Endothelial cell of umbilical vein (primary cell): ENCODE data around the gene ULK1. TPM values are rescaled to one million over a fixed set of nuclear protein-coding genes. Genes with fewer than 3 reads are reported as not detected.

Source experiments
- BruUV-seq: library from RNA; stranded (reverse); fragments of 400-500 nt; replicated peaks from 2 replicates; lab custom pipeline; 2021; lab: Mats Ljungman, UMichigan
- CTCF ChIA-PET: fragments of 300-600, 350-600 bp; sonication (Branson Sonifier 250); formaldehyde crosslinking; loops from one replicate; lab custom pipeline; 2021; ENCODE audit warnings: antibody characterized with exemption, inconsistent platforms; lab: Charles Lee
- POLR2A ChIA-PET: fragments of 300-600, 350-600 bp; sonication (Branson Sonifier 250); formaldehyde crosslinking; loops from one replicate; lab custom pipeline; 2021; ENCODE audit warnings: antibody characterized with exemption, inconsistent platforms; lab: Charles Lee
- DNase-seq: peaks from one replicate; pipeline ENCODE4 v3.0.0-alpha.2; 2011; ENCODE audit warnings: low read depth, low spot score
- FAIRE-seq: peaks from 2 replicates; lab custom pipeline; 2011; peaks lifted over from hg19 to GRCh38; lab: Jason Lieb, UNC
- H2AFZ ChIP-seq: 2 replicates; pipeline ENCODE4 v1.6.0; 2012; ENCODE audit warnings: low read depth, low read length, control low read depth, inconsistent platforms
- H3K27ac ChIP-seq: 2 replicates; pipeline ENCODE4 v1.5.1; 2011; ENCODE audit warnings: low read depth, mild to moderate bottlenecking, control low read depth, low read length, moderate library complexity; ENCODE audit not compliant: insufficient read depth
- H3K27me3 ChIP-seq, 2 experiments: 2 replicates each; pipeline versions ENCODE4 v1.6.0 to v1.6.1; 2011; ENCODE audit warnings: low read length in 2 of 2, mixed read lengths in 1 of 2; ENCODE audit not compliant: control insufficient read depth in 2 of 2, insufficient read depth in 2 of 2
- H3K36me3 ChIP-seq, 2 experiments: 2 replicates in 1 of 2; 3 replicates in 1 of 2; pipeline ENCODE4 v1.5.1; 2011; ENCODE audit warnings: low read length in 2 of 2, mild to moderate bottlenecking in 1 of 2, moderate library complexity in 1 of 2; ENCODE audit not compliant: control insufficient read depth in 2 of 2, insufficient read depth in 2 of 2; ENCODE audit errors: extremely low read depth in 1 of 2
- H3K4me1 ChIP-seq: 3 replicates; pipeline ENCODE4 v1.5.1; 2011; ENCODE audit warnings: mild to moderate bottlenecking, low read length; ENCODE audit not compliant: control insufficient read depth, insufficient read depth; ENCODE audit errors: extremely low read depth
- H3K4me2 ChIP-seq: 2 replicates; pipeline ENCODE4 v1.6.1; 2011; ENCODE audit warnings: low read length, control low read depth, mixed read lengths; ENCODE audit not compliant: insufficient read depth
- H3K4me3 ChIP-seq, 3 experiments: fragments of 200-600 bp in 1 of 3; sonication (generic), shearing (Covaris generic) in 1 of 3; replicated peaks in 1 of 3; 2 replicates each; pipeline ENCODE4 v1.5.1; 2011 to 2016; ENCODE audit warnings: control low read depth in 3 of 3, low read length in 3 of 3, mild to moderate bottlenecking in 2 of 3, inconsistent platforms in 1 of 3, low read depth in 1 of 3, moderate library complexity in 1 of 3; ENCODE audit not compliant: insufficient read depth in 1 of 3
- H3K79me2 ChIP-seq: 2 replicates; pipeline ENCODE4 v1.6.0; 2012; ENCODE audit warnings: low read length, inconsistent platforms; ENCODE audit not compliant: control insufficient read depth, insufficient read depth
- H3K9ac ChIP-seq: replicated peaks from 2 replicates; pipeline ENCODE3; 2011; ENCODE audit warnings: low read length, control low read depth; ENCODE audit not compliant: insufficient read depth; ENCODE audit errors: extremely low read depth
- H3K9me1 ChIP-seq: replicated peaks from 3 replicates; pipeline ENCODE4 v1.6.0; 2011; ENCODE audit warnings: mild to moderate bottlenecking, low read length; ENCODE audit not compliant: control insufficient read depth, insufficient read depth; ENCODE audit errors: extremely low read depth
- H3K9me3 ChIP-seq: replicated peaks from 2 replicates; pipeline ENCODE4 v1.5.1; 2012; ENCODE audit warnings: low read length, inconsistent platforms; ENCODE audit not compliant: control insufficient read depth, insufficient read depth
- H4K20me1 ChIP-seq: replicated peaks from 2 replicates; pipeline ENCODE3; 2011; ENCODE audit warnings: mild to moderate bottlenecking, low read length; ENCODE audit not compliant: control insufficient read depth, insufficient read depth; ENCODE audit errors: extremely low read depth
- EZH2 ChIP-seq: IDR thresholded peaks from 2 replicates; pipeline ENCODE4 v1.6.1; 2012; ENCODE audit warnings: borderline replicate concordance, low read depth, mild to moderate bottlenecking, moderate library complexity, low read length, inconsistent platforms; ENCODE audit not compliant: severe bottlenecking
- FOS ChIP-seq: IDR thresholded peaks from 2 replicates; pipeline ENCODE4 v1.6.1; 2011; ENCODE audit warnings: mild to moderate bottlenecking, low read length, moderate library complexity, borderline replicate concordance; ENCODE audit not compliant: insufficient read depth
- GATA2 ChIP-seq: IDR thresholded peaks from 2 replicates; pipeline ENCODE4 v1.7.0; 2011; ENCODE audit warnings: low read depth, mild to moderate bottlenecking, moderate library complexity, mixed read lengths, low read length; ENCODE audit not compliant: insufficient read length, insufficient read depth
- JUN ChIP-seq: IDR thresholded peaks from 2 replicates; pipeline ENCODE4 v1.6.1; 2011; ENCODE audit warnings: borderline replicate concordance, low read depth; ENCODE audit not compliant: insufficient read length, insufficient read depth
- MAX ChIP-seq: IDR thresholded peaks from 2 replicates; pipeline ENCODE4 v1.6.1; 2011; ENCODE audit not compliant: insufficient read depth, insufficient read length
- MYC ChIP-seq: IDR thresholded peaks from one replicate; pipeline ENCODE4 v1.6.1; 2011; ENCODE audit warnings: mild to moderate bottlenecking, low read depth, low read length
- POLR2A ChIP-seq: IDR thresholded peaks from 2 replicates; pipeline ENCODE4 v1.6.1; 2012; ENCODE audit warnings: low read depth, mild to moderate bottlenecking, control low read depth, low read length
- POLR2AphosphoS5 ChIP-seq: IDR thresholded peaks from 2 replicates; pipeline ENCODE4 v1.6.1; 2012; ENCODE audit warnings: low read depth, mild to moderate bottlenecking, control low read depth, low read length, moderate library complexity; ENCODE audit not compliant: insufficient read depth
- dilution Hi-C: fragments of 300-500 bp; cut with MboI; formaldehyde crosslinking; loops from one replicate; pipeline ENCODE4 v1.15.0; 2019; ENCODE audit warnings: low sequenced_read_pairs; ENCODE audit not compliant: extremely low pct_ligation_motif_present
- intact Hi-C: fragments of 100-400 bp; cut with micrococcal nuclease; formaldehyde crosslinking; loops from one replicate; pipeline ENCODE4 v1.10.0; 2022
- polyA plus RNA-seq, 4 experiments: library from polyadenylated mRNA; depleted of rRNA in 3 of 4; stranded (reverse) in 3 of 4; unstranded in 1 of 4; fragments of >200 nt; gene quantifications; 2 replicates each; pipeline versions ENCODE4 v1.2.1 to v1.2.3, GENCODE V29; 2011 to 2012; ENCODE audit warnings: missing spikeins in 1 of 4
- total RNA-seq: library from RNA; stranded (reverse); gene quantifications from 2 replicates; pipeline ENCODE4 v1.2.3, GENCODE V29; 2021
- TF ChIP-seq, protein P1 (sequence below), 2 donors: IDR thresholded peaks; 1 replicate in 1 of 2; 2 replicates in 1 of 2; pipeline ENCODE4 v1.5.1; 2011; ENCODE audit warnings: low read length in 2 of 2, mild to moderate bottlenecking in 2 of 2, moderate library complexity in 2 of 2, control low read depth in 1 of 2, inconsistent platforms in 1 of 2, low read depth in 1 of 2; ENCODE audit not compliant: insufficient read depth in 1 of 2; ENCODE audit errors: extremely low read depth in 1 of 2

ULK1 gene
- total and polyA plus RNA-seq, 2 donors (not counting 3 experiments of a cell fraction or from before 2014, with no cell fraction given): 14.4 to 38.2 TPM

DNA sequence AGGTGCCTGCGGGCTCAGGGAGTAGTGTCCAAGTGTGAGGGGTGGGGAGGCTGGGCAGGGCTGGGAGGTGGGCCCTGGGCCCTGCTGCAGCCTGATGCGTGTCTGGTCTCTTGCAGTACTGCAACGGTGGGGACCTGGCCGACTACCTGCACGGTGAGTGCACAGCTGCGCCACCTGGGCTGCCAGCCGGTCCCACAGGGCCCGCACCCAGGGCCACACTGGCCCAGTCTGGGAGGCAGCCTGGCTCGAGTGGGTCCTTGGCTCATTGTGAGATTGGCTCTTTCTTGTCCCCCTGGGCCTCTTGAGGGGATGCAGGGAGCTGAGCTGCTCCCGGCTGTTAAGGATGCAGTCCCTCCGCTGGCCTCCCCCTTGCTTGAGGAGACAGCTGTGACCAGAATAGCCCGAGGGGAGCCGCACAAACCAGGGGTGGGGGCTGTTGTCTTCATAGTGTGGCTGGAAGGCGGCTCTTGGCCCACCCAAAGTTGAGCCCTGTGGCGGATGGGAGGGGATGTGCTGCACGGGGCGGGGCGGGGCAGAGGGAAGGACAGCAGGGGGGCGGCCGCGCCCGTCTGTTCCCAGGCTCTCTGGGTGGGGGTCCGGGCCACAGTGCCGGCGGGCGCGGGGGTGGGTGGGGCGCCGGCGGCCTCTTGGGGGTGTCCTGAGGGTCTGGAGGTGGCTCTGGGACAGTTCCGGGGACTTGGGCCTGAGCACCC is 13.1 kb downstream of the ULK1 start:
- DNase-seq (no peak), FAIRE-seq (no peak)
- no peaks in the 10 kb centered on the region for H3K9me3 ChIP-seq
- dilution Hi-C loops: no loop called here
- H3K4me1 ChIP-seq: peaks cover 6% of the 10 kb centered on the region
- no peak overlapping the region for H3K4me2 ChIP-seq
- no peaks in the 10 kb centered on the region for H3K27me3 ChIP-seq
- TF ChIP-seq POLR2A: no peak
- no peak for TF ChIP-seq JUN
- TF ChIP-seq POLR2AphosphoS5: no peak
- TF ChIP-seq FOS: no peak
- no peak for TF ChIP-seq EZH2
- TF ChIP-seq GATA2: no peak
- TF ChIP-seq MAX: no peak
- TF ChIP-seq MYC: no peak
- TF ChIP-seq, protein P1, sequence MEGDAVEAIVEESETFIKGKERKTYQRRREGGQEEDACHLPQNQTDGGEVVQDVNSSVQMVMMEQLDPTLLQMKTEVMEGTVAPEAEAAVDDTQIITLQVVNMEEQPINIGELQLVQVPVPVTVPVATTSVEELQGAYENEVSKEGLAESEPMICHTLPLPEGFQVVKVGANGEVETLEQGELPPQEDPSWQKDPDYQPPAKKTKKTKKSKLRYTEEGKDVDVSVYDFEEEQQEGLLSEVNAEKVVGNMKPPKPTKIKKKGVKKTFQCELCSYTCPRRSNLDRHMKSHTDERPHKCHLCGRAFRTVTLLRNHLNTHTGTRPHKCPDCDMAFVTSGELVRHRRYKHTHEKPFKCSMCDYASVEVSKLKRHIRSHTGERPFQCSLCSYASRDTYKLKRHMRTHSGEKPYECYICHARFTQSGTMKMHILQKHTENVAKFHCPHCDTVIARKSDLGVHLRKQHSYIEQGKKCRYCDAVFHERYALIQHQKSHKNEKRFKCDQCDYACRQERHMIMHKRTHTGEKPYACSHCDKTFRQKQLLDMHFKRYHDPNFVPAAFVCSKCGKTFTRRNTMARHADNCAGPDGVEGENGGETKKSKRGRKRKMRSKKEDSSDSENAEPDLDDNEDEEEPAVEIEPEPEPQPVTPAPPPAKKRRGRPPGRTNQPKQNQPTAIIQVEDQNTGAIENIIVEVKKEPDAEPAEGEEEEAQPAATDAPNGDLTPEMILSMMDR (IDR thresholded peaks at IDR 0.05; ENCODE audit: extremely low read depth in 1 of 2, insufficient read depth in 1 of 2, low read depth in 1 of 2, low read length in 2 of 2): no peak
- H3K9ac ChIP-seq: no peak overlapping the region
- no peaks in the 10 kb centered on the region for H4K20me1 ChIP-seq
- BruUV-seq: no TSS peak
- intact Hi-C loops: no loop called here
- no peak overlapping the region for H3K27ac ChIP-seq
- peaks cover 8 to 25% of the 10 kb centered on the region in 2 experiments for H3K36me3 ChIP-seq
- no peak overlapping the region for H3K4me3 ChIP-seq
- ChIA-PET POLR2A (no interaction called here), CTCF (no interaction called here)
- H3K9me1 ChIP-seq: no peaks in the 10 kb centered on the region
- H2AFZ ChIP-seq: no peak overlapping the region
- H3K79me2 ChIP-seq: no peaks in the 10 kb centered on the region
